ENCODE results near the gene CPPED1.

DNA sequence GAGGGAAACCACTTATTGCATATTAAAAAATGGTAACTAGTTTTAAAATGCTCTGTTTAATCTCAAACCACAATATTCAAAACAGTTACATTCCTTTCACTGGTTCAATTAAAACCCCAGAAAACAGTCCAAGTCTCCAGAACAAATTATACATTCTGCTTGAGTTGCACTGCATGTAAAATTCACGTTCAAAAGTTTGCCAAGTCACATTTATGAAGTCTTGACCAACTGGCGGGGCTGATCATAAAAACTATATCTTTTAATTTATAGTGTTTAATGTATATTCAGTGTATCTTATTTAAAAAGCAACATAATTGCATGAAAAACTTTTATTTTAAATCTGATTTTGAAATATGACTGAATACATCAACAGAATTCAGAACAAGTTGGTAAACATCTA, 25.0 kb downstream of the CPPED1 start:
- TF ChIP-seq, protein P1, sequence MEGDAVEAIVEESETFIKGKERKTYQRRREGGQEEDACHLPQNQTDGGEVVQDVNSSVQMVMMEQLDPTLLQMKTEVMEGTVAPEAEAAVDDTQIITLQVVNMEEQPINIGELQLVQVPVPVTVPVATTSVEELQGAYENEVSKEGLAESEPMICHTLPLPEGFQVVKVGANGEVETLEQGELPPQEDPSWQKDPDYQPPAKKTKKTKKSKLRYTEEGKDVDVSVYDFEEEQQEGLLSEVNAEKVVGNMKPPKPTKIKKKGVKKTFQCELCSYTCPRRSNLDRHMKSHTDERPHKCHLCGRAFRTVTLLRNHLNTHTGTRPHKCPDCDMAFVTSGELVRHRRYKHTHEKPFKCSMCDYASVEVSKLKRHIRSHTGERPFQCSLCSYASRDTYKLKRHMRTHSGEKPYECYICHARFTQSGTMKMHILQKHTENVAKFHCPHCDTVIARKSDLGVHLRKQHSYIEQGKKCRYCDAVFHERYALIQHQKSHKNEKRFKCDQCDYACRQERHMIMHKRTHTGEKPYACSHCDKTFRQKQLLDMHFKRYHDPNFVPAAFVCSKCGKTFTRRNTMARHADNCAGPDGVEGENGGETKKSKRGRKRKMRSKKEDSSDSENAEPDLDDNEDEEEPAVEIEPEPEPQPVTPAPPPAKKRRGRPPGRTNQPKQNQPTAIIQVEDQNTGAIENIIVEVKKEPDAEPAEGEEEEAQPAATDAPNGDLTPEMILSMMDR (conservative IDR thresholded peaks at IDR 0.05; ENCODE audit: low read depth in 2 of 2), result no peak
- TF ChIP-seq EZH2 (IDR thresholded peaks at IDR 0.05; ENCODE audit: low read depth, unreplicated experiment) (no peak), ETS1 (IDR thresholded peaks at IDR 0.05) (no peak), ZNF331 (CRISPR knock-in tag; IDR thresholded peaks at IDR 0.05; ENCODE audit: low read depth) (no peak), POLR2AphosphoS5 (IDR thresholded peaks at IDR 0.05; ENCODE audit: low read depth) (no peak), NANOG (IDR thresholded peaks at IDR 0.05; ENCODE audit: borderline replicate concordance) (no peak)

Measured in GM23338 (cell line).